Stimulated activated CD4-positive, alpha-beta T cell treated with anti-CD3 and anti-CD28 coated beads, Interleukin-4, amount 100 ng/mL, for 1 hour (primary cell): Measurements from ENCODE around the gene TCF21.
"Not testable (repeated sequence)": the region's sequence is repeated elsewhere in the genome, so short reads cannot be mapped to it uniquely, and the experiment has no call there.

Experiments
- DNase-seq: peaks from one replicate; pipeline ENCODE4 v3.0.0-alpha.2; 2020

TCF21 gene

DNA sequence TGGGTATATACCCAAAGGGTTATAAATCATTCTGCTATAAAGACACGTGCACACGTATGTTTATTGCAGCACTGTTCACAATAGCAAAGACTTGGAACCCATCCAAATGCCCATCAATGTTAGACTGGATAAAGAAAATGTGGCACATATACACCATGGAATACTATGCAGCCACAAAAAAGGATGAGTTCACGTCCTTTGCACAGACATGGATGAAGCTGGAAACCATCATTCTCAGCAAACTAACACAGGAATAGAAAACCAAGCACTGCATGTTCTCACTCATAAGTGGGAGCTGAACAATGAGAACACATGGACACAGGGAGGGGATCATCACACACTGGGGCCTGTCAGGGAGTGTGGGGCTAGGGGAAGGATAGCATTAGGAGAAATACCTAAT, 47.4 kb downstream of the TCF21 start:
- not testable (repeated sequence) for DNase-seq

DNA sequence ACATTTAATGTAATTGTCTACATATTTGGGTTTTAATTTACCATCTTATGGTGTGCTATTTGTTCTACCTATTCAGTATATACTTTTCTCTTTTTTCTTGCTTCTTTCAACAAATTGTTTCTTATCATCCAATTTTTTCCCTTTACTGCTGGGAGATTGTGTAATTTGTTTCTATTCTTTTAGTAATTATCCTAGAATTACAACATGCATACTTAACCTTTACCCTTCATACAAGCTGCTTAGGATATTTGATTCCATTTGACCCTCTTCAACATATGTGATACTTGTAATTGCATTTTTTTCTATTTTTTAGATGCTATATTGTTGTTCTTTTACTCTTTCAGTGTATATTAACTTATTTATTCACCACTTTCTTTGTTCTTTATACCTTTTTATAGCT, 49.0 kb downstream of the TCF21 start:
- DNase-seq: no peak

- no peak for DNase-seq
These were observed 49.6 kb downstream of the TCF21 start for GRCh38 chr6:133938533-133938932.

DNA sequence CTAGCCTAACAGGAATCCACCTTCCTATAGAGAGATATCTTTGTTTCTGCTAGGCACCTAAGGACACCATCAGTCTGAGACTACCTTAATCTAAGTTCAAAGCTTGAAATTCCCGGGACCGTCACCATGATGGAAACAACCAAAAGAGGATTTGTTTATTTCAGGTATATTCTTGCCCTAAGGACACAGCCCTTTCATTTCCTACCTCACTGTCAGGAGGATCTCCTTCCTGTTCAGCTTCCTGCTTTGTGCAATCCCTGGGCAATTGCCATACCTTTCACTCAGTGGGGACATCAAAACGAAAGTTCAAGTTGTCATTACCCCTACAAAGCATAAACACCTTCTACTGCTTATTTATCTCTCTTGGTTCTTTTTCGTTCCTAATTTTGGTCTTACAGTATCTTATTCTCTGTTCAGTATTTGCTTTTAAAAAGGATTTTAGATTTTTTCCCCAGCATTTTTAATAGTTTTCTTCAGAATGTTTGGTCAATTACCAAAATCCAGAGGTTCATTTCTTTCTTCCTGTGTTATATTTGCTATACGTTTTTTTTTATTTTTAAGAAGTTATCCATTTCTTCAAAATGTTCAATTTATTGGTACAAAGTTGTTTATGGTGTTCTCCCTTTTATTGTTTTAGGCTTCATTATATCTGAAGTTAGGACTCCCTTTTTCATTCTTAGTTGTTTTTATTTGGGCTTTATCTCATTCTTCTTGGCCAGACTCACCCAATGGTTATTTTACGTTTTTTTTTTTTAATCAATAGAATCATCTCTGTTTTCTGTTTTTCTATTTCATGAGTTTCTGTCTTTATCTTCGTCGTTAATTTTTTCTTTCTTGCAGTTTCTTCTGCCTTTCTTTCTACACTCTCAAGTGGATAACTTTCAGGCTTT, 51.1 kb downstream of the TCF21 start:
- DNase-seq: no peak
